HCT116 (cell line): ENCODE measurements around the gene TMEM143. TPM values are rescaled to one million over a fixed set of nuclear protein-coding genes. Genes with fewer than 3 reads are reported as not detected.

Experiments used
- ATAC-seq: fragments of 200-7000 bp; cut with Tn5 transposase; 2 replicates; pipeline ENCODE4 v1.9.1; 2020; ENCODE audit warnings: mild to moderate bottlenecking, moderate library complexity
- BruUV-seq: library from RNA; stranded (reverse); fragments of 400-500 nt; replicated peaks from 2 replicates; lab custom pipeline; 2021; lab: Mats Ljungman, UMichigan
- CTCF ChIA-PET: fragments of 300-600 bp; sonication (Branson Sonifier 250); formaldehyde crosslinking; loops from one replicate; lab custom pipeline; 2021; ENCODE audit warnings: antibody characterized with exemption; lab: Charles Lee
- POLR2A ChIA-PET: fragments of 300-600, 350-600 bp; sonication (Branson Sonifier 250); formaldehyde crosslinking; loops from one replicate; lab custom pipeline; 2021; ENCODE audit warnings: antibody characterized with exemption; lab: Charles Lee
- RAD21 ChIA-PET, 2 experiments: fragments of 300-600 bp; sonication (Branson Sonifier 250); formaldehyde crosslinking; loops; one replicate each; lab custom pipeline; 2023; ENCODE audit warnings: low total read pairs in 2 of 2; ENCODE audit not compliant: uncharacterized antibody in 2 of 2, unreplicated experiment in 2 of 2, low non-redundant PET in 1 of 2; lab: Charles Lee
- DNase-seq: peaks from one replicate; pipeline ENCODE4 v3.0.0-alpha.2; 2010; ENCODE audit warnings: low read depth, low spot score
- H2AFZ ChIP-seq: fragments of 200-600 bp; shearing (Covaris generic), sonication (generic); 2 replicates; pipeline ENCODE4 v1.6.1; 2017; ENCODE audit warnings: low read depth, mixed run types, mixed read lengths, antibody characterized with exemption, low read length; ENCODE audit not compliant: poor library complexity, severe bottlenecking
- H3K27ac ChIP-seq: 2 replicates; pipeline ENCODE4 v1.5.1; 2012; ENCODE audit warnings: low read depth, low read length
- H3K27me3 ChIP-seq: fragments of 200-600 bp; sonication (generic); 2 replicates; pipeline ENCODE4 v1.6.1; 2016; ENCODE audit warnings: mixed run types, low read length, mixed read lengths; ENCODE audit not compliant: insufficient read depth
- H3K36me3 ChIP-seq, 2 experiments: fragments of 200-500 bp in 1 of 2; fragments of 200-600 bp in 1 of 2; sonication (Bioruptor generic) in 1 of 2; sonication (generic) in 1 of 2; 2 replicates each; pipeline versions ENCODE4 v1.5.1 to v1.6.1; 2014 to 2016; ENCODE audit warnings: low read length in 2 of 2, inconsistent platforms in 1 of 2, mixed read lengths in 1 of 2, mixed run types in 1 of 2; ENCODE audit not compliant: insufficient read depth in 2 of 2, control insufficient read depth in 1 of 2
- H3K4me1 ChIP-seq, 2 experiments: fragments of 200-600 bp in 1 of 2; sonication (generic) in 1 of 2; 2 replicates each; pipeline versions ENCODE4 v1.5.1 to v1.6.1; 2012 to 2017; ENCODE audit warnings: low read length in 2 of 2, inconsistent platforms in 1 of 2, mild to moderate bottlenecking in 1 of 2, mixed read lengths in 1 of 2, mixed run types in 1 of 2, moderate library complexity in 1 of 2; ENCODE audit not compliant: insufficient read depth in 2 of 2, control insufficient read depth in 1 of 2
- H3K4me2 ChIP-seq: fragments of 200-600 bp; sonication (generic); 2 replicates; pipeline ENCODE4 v1.6.1; 2017; ENCODE audit warnings: mixed run types, low read length, mixed read lengths
- H3K4me3 ChIP-seq, 2 experiments: fragments of 200-600 bp in 1 of 2; sonication (generic) in 1 of 2; replicated peaks in 1 of 2; 2 replicates each; pipeline ENCODE4 v1.5.1; 2011 to 2016; ENCODE audit warnings: low read length in 2 of 2, control low read depth in 1 of 2, low read depth in 1 of 2, mild to moderate bottlenecking in 1 of 2, mixed read lengths in 1 of 2, mixed run types in 1 of 2
- H3K79me2 ChIP-seq: fragments of 200-600 bp; sonication (generic); 2 replicates; pipeline ENCODE4 v1.6.1; 2017; ENCODE audit warnings: mild to moderate bottlenecking, mixed run types, low read length, moderate library complexity, mixed read lengths; ENCODE audit not compliant: insufficient read depth
- H3K9ac ChIP-seq: fragments of 200-600 bp; sonication (generic); 2 replicates; pipeline ENCODE4 v1.6.1; 2016; ENCODE audit warnings: low read length, mixed read lengths
- H3K9me2 ChIP-seq: fragments of 200-600 bp; sonication (generic), shearing (Covaris generic); 2 replicates; pipeline ENCODE4 v1.6.1; 2017; ENCODE audit warnings: mixed run types, mild to moderate bottlenecking, moderate library complexity; ENCODE audit not compliant: insufficient read depth
- H3K9me3 ChIP-seq, 2 experiments: fragments of 200-500 bp in 1 of 2; fragments of 200-600 bp in 1 of 2; sonication (Bioruptor generic) in 1 of 2; sonication (generic) in 1 of 2; 2 replicates each; pipeline ENCODE4 v1.6.1; 2014 to 2017; ENCODE audit warnings: low read length in 2 of 2, mixed read lengths in 2 of 2, inconsistent platforms in 1 of 2, low read depth in 1 of 2, mild to moderate bottlenecking in 1 of 2, mixed run types in 1 of 2, moderate library complexity in 1 of 2; ENCODE audit not compliant: control insufficient read depth in 1 of 2, insufficient read depth in 1 of 2
- H4K20me1 ChIP-seq: fragments of 200-600 bp; sonication (generic), shearing (Covaris generic); 2 replicates; pipeline ENCODE4 v1.6.1; 2017; ENCODE audit warnings: mixed run types, mild to moderate bottlenecking, moderate library complexity; ENCODE audit not compliant: insufficient read depth
- CBX3 ChIP-seq: IDR thresholded peaks from 2 replicates; pipeline ENCODE4 v1.6.1; 2012; ENCODE audit warnings: low read depth
- EGR1 ChIP-seq: IDR thresholded peaks from 2 replicates; pipeline ENCODE4 v1.6.1; 2012; ENCODE audit warnings: low read depth
- EZH2 ChIP-seq: fragments of 200-600 bp; sonication (generic); IDR thresholded peaks from 2 replicates; pipeline ENCODE4 v1.6.1; 2017; ENCODE audit warnings: antibody characterized with exemption, mixed run types
- EZH2phosphoT487 ChIP-seq: fragments of 200-600 bp; IDR thresholded peaks from 2 replicates; pipeline ENCODE4 v1.6.1; 2018; ENCODE audit warnings: antibody characterized with exemption, borderline replicate concordance
- FOSL1 ChIP-seq: IDR thresholded peaks from 2 replicates; pipeline ENCODE4 v1.6.1; 2012; ENCODE audit warnings: low read depth
- JUND ChIP-seq: IDR thresholded peaks from 2 replicates; pipeline ENCODE4 v1.6.1; 2012
- POLR2A ChIP-seq: IDR thresholded peaks from 2 replicates; pipeline ENCODE4 v1.7.0; 2011; ENCODE audit warnings: borderline replicate concordance; ENCODE audit not compliant: insufficient read depth, insufficient read length; ENCODE audit errors: extremely low read depth
- RAD21 ChIP-seq: IDR thresholded peaks from 2 replicates; pipeline ENCODE4 v1.6.1; 2012; ENCODE audit warnings: low read depth, mild to moderate bottlenecking
- SIN3A ChIP-seq: IDR thresholded peaks from 2 replicates; pipeline ENCODE4 v1.6.1; 2012; ENCODE audit warnings: low read depth
- SP1 ChIP-seq: IDR thresholded peaks from 2 replicates; pipeline ENCODE4 v1.6.1; 2012; ENCODE audit warnings: low read depth
- TCF7L2 ChIP-seq: IDR thresholded peaks from 2 replicates; pipeline ENCODE4 v1.7.0; 2011; ENCODE audit warnings: borderline replicate concordance, inconsistent platforms; ENCODE audit not compliant: insufficient read depth, insufficient read length; ENCODE audit errors: extremely low read depth
- YY1 ChIP-seq: IDR thresholded peaks from 2 replicates; pipeline ENCODE4 v1.6.1; 2011; ENCODE audit warnings: low read length, low read depth, moderate library complexity, mild to moderate bottlenecking; ENCODE audit not compliant: insufficient replicate concordance; ENCODE audit errors: extremely low read depth
- ZFX ChIP-seq: fragments of 450-650 bp; IDR thresholded peaks from 2 replicates; pipeline ENCODE4 v1.6.1; 2017
- ZNF274 ChIP-seq: fragments of 200-500 bp; sonication (Bioruptor generic); IDR thresholded peaks from 2 replicates; pipeline ENCODE4 v1.6.1; 2014; ENCODE audit warnings: mild to moderate bottlenecking, low read depth, low read length, inconsistent platforms
- intact Hi-C: fragments of 100-400 bp; cut with micrococcal nuclease; formaldehyde crosslinking; loops from 2 replicates; pipeline ENCODE4 v1.10.0; 2022
- total RNA-seq: library from RNA; stranded (reverse); gene quantifications from one replicate; pipeline ENCODE4 v1.2.1, GENCODE V29; 2021; ENCODE audit not compliant: unreplicated experiment
- TF ChIP-seq, protein P1 (sequence below), 3 experiments: fragments of 200-600 bp in 1 of 3; sonication (generic) in 1 of 3; IDR thresholded peaks in 2 of 3; conservative IDR thresholded peaks in 1 of 3; 2 replicates each; pipeline ENCODE4 v1.5.1; 2012 to 2017; ENCODE audit warnings: low read depth in 2 of 3, low read length in 2 of 3, antibody characterized with exemption in 1 of 3, borderline replicate concordance in 1 of 3, control low read depth in 1 of 3, mild to moderate bottlenecking in 1 of 3, mixed read lengths in 1 of 3, mixed run types in 1 of 3, moderate library complexity in 1 of 3; ENCODE audit not compliant: insufficient read depth in 1 of 3
- TF ChIP-seq, protein P2 (sequence below): IDR thresholded peaks from 2 replicates; pipeline ENCODE4 v1.6.1; 2012
- TF ChIP-seq, protein P3 (sequence below): IDR thresholded peaks from 2 replicates; pipeline ENCODE4 v1.6.1; 2012; ENCODE audit warnings: low read depth
- TF ChIP-seq, protein P4 (sequence below): IDR thresholded peaks from 2 replicates; pipeline ENCODE4 v1.6.1; 2011; ENCODE audit warnings: mild to moderate bottlenecking, low read length, moderate library complexity; ENCODE audit not compliant: insufficient replicate concordance; ENCODE audit errors: extremely low read depth
- TF ChIP-seq, protein P5 (sequence below): IDR thresholded peaks from 2 replicates; pipeline ENCODE4 v1.6.1; 2012

The TMEM143 gene
- total RNA-seq, 1 experiment from 2014 or later = 13.2 TPM

DNA sequence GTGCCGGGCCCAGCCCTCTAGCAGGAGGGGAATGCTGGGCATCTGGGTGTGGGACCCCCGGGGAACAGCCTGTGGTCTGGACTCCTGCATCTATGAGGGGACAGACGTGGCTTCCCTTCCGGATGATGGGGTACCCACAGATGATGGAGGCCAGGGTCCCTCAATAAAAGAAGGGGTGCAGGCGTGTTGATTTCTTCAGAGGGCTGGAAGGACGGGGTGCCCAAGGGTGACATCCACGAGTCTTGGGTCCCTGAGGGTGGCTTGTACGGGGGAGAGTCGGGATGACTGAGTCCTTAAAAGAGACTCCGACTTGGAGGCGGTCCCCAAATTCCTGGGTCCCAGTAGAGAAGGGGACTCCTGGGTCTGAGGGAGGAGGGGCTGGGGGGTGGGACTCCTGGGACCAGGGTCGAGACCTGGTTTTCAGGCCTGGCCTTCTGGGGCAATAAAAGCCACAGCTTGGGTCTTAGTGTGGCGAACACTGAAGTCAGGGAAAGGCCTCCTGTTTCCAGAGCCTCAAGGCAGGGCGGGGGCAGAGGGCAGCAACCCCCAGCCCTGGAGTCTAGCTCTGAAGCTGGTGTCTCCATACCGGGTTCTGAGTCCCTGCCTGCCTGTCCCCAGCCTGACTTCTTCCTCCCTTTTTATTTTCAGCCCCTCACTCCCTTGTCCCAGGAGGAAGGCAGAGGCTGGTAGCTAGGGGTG is 29.3 kb upstream of the TMEM143 start:
- RAD21 ChIA-PET = no interaction called here
- peak overlapping the region; percentile 32 to 58 for H3K4me3 ChIP-seq
- H3K27me3 ChIP-seq = no peaks in the 10 kb centered on the region
- no peaks in the 10 kb centered on the region for H3K9me2 ChIP-seq
- DNase-seq (no peak), ATAC-seq (no peak)
- intact Hi-C loops = loop anchor here (10.0 kb wide), 2 partner anchors 68 to 102 kb away; partner anchors contain the start of gene EMP3
- peaks cover 7 to 13% of the 10 kb centered on the region in 2 experiments; a peak in 3 of 4 replicates for H3K36me3 ChIP-seq
- POLR2A ChIA-PET = no interaction called here
- no TSS peak for BruUV-seq
- 0 out of 2 replicates have a peak, but pooled peaks cover 2% of the 10 kb centered on the region for H4K20me1 ChIP-seq
- peak overlapping the region; percentile 57 for H3K9ac ChIP-seq
- peaks cover 14 to 69% of the 10 kb centered on the region in 2 experiments for H3K4me1 ChIP-seq
- CTCF ChIA-PET = interaction anchor here (0.7 kb wide), 1 partner anchor 30 kb away, joined by 6 read pairs; the partner anchor contains the start of genes SYNGR4 and TMEM143
- H2AFZ ChIP-seq = no peak overlapping the region
- no peak overlapping the region; the same call in 1 of the 2 replicates for H3K27ac ChIP-seq
- peaks cover 37% of the 10 kb centered on the region for H3K79me2 ChIP-seq
- no peaks in the 10 kb centered on the region for H3K9me3 ChIP-seq
- peak overlapping the region; percentile 87 for H3K4me2 ChIP-seq
- TF ChIP-seq, protein P1, sequence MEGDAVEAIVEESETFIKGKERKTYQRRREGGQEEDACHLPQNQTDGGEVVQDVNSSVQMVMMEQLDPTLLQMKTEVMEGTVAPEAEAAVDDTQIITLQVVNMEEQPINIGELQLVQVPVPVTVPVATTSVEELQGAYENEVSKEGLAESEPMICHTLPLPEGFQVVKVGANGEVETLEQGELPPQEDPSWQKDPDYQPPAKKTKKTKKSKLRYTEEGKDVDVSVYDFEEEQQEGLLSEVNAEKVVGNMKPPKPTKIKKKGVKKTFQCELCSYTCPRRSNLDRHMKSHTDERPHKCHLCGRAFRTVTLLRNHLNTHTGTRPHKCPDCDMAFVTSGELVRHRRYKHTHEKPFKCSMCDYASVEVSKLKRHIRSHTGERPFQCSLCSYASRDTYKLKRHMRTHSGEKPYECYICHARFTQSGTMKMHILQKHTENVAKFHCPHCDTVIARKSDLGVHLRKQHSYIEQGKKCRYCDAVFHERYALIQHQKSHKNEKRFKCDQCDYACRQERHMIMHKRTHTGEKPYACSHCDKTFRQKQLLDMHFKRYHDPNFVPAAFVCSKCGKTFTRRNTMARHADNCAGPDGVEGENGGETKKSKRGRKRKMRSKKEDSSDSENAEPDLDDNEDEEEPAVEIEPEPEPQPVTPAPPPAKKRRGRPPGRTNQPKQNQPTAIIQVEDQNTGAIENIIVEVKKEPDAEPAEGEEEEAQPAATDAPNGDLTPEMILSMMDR (IDR thresholded peaks at IDR 0.05 in 2 of 3, conservative IDR thresholded peaks at IDR 0.05 in 1 of 3; ENCODE audit: borderline replicate concordance in 1 of 3, insufficient read depth in 1 of 3, low read depth in 2 of 3, low read length in 2 of 3) = no peak
- TF ChIP-seq, protein P2, sequence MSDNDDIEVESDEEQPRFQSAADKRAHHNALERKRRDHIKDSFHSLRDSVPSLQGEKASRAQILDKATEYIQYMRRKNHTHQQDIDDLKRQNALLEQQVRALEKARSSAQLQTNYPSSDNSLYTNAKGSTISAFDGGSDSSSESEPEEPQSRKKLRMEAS = no peak
- TF ChIP-seq TCF7L2 (no peak), EZH2phosphoT487 (no peak), FOSL1 (no peak), ZFX (no peak), ZNF274 (no peak), SIN3A (no peak), EZH2 (no peak), EGR1 (no peak), RAD21 (no peak), YY1 (no peak), CBX3 (no peak), JUND (no peak), POLR2A (no peak), SP1 (no peak)
- TF ChIP-seq, protein P3, sequence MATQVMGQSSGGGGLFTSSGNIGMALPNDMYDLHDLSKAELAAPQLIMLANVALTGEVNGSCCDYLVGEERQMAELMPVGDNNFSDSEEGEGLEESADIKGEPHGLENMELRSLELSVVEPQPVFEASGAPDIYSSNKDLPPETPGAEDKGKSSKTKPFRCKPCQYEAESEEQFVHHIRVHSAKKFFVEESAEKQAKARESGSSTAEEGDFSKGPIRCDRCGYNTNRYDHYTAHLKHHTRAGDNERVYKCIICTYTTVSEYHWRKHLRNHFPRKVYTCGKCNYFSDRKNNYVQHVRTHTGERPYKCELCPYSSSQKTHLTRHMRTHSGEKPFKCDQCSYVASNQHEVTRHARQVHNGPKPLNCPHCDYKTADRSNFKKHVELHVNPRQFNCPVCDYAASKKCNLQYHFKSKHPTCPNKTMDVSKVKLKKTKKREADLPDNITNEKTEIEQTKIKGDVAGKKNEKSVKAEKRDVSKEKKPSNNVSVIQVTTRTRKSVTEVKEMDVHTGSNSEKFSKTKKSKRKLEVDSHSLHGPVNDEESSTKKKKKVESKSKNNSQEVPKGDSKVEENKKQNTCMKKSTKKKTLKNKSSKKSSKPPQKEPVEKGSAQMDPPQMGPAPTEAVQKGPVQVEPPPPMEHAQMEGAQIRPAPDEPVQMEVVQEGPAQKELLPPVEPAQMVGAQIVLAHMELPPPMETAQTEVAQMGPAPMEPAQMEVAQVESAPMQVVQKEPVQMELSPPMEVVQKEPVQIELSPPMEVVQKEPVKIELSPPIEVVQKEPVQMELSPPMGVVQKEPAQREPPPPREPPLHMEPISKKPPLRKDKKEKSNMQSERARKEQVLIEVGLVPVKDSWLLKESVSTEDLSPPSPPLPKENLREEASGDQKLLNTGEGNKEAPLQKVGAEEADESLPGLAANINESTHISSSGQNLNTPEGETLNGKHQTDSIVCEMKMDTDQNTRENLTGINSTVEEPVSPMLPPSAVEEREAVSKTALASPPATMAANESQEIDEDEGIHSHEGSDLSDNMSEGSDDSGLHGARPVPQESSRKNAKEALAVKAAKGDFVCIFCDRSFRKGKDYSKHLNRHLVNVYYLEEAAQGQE = no peak
- TF ChIP-seq, protein P4, sequence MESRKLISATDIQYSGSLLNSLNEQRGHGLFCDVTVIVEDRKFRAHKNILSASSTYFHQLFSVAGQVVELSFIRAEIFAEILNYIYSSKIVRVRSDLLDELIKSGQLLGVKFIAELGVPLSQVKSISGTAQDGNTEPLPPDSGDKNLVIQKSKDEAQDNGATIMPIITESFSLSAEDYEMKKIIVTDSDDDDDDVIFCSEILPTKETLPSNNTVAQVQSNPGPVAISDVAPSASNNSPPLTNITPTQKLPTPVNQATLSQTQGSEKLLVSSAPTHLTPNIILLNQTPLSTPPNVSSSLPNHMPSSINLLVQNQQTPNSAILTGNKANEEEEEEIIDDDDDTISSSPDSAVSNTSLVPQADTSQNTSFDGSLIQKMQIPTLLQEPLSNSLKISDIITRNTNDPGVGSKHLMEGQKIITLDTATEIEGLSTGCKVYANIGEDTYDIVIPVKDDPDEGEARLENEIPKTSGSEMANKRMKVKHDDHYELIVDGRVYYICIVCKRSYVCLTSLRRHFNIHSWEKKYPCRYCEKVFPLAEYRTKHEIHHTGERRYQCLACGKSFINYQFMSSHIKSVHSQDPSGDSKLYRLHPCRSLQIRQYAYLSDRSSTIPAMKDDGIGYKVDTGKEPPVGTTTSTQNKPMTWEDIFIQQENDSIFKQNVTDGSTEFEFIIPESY = no peak
- TF ChIP-seq, protein P5, sequence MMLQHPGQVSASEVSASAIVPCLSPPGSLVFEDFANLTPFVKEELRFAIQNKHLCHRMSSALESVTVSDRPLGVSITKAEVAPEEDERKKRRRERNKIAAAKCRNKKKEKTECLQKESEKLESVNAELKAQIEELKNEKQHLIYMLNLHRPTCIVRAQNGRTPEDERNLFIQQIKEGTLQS = no peak
